Ishikawa (cell line): ENCODE measurements around the gene SOX14.
A peak's percentile ranks its signal among the peaks of the same experiment; 100 is the strongest.

ENCODE experiments used
- CEBPB ChIP-seq: IDR thresholded peaks from 2 replicates; pipeline ENCODE4 v1.6.1; 2012
- CREB1 ChIP-seq: IDR thresholded peaks from 2 replicates; pipeline ENCODE4 v1.6.1; 2012; ENCODE audit warnings: low read depth
- EGR1 ChIP-seq: IDR thresholded peaks from 2 replicates; pipeline ENCODE4 v1.6.1; 2012
- EP300 ChIP-seq: IDR thresholded peaks from 2 replicates; pipeline ENCODE4 v1.6.1; 2012; ENCODE audit warnings: borderline replicate concordance
- FOXM1 ChIP-seq: IDR thresholded peaks from 2 replicates; pipeline ENCODE4 v1.6.1; 2012; ENCODE audit warnings: low read depth, borderline replicate concordance
- NFIC ChIP-seq: IDR thresholded peaks from 2 replicates; pipeline ENCODE4 v1.6.1; 2012
- RAD21 ChIP-seq: IDR thresholded peaks from 2 replicates; pipeline ENCODE4 v1.6.1; 2012; ENCODE audit warnings: low read depth
- TAF1 ChIP-seq: IDR thresholded peaks from 2 replicates; pipeline ENCODE4 v1.6.1; 2012; ENCODE audit warnings: low read depth, mild to moderate bottlenecking
- TCF12 ChIP-seq: IDR thresholded peaks from 2 replicates; pipeline ENCODE4 v1.6.1; 2012; ENCODE audit warnings: low read depth
- TEAD4 ChIP-seq: IDR thresholded peaks from 2 replicates; pipeline ENCODE4 v1.6.1; 2012
- YY1 ChIP-seq: IDR thresholded peaks from 2 replicates; pipeline ENCODE4 v1.6.1; 2012; ENCODE audit warnings: low read depth
- ZBTB7A ChIP-seq: IDR thresholded peaks from 2 replicates; pipeline ENCODE4 v1.6.1; 2012; ENCODE audit warnings: low read depth
- TF ChIP-seq, protein P1 (sequence below): IDR thresholded peaks from 2 replicates; pipeline ENCODE4 v1.6.1; 2012; ENCODE audit warnings: low read depth, mild to moderate bottlenecking
- TF ChIP-seq, protein P2 (sequence below): IDR thresholded peaks from 2 replicates; pipeline ENCODE4 v1.6.1; 2012
- TF ChIP-seq, protein P3 (sequence below): IDR thresholded peaks from 2 replicates; pipeline ENCODE4 v1.6.1; 2012

The SOX14 gene

GRCh38 chr3:137771401-137772213 lies 7.5 kb downstream of the SOX14 start:
- TF ChIP-seq TAF1, result no peak
- no peak for TF ChIP-seq EP300
- TF ChIP-seq, protein P1, sequence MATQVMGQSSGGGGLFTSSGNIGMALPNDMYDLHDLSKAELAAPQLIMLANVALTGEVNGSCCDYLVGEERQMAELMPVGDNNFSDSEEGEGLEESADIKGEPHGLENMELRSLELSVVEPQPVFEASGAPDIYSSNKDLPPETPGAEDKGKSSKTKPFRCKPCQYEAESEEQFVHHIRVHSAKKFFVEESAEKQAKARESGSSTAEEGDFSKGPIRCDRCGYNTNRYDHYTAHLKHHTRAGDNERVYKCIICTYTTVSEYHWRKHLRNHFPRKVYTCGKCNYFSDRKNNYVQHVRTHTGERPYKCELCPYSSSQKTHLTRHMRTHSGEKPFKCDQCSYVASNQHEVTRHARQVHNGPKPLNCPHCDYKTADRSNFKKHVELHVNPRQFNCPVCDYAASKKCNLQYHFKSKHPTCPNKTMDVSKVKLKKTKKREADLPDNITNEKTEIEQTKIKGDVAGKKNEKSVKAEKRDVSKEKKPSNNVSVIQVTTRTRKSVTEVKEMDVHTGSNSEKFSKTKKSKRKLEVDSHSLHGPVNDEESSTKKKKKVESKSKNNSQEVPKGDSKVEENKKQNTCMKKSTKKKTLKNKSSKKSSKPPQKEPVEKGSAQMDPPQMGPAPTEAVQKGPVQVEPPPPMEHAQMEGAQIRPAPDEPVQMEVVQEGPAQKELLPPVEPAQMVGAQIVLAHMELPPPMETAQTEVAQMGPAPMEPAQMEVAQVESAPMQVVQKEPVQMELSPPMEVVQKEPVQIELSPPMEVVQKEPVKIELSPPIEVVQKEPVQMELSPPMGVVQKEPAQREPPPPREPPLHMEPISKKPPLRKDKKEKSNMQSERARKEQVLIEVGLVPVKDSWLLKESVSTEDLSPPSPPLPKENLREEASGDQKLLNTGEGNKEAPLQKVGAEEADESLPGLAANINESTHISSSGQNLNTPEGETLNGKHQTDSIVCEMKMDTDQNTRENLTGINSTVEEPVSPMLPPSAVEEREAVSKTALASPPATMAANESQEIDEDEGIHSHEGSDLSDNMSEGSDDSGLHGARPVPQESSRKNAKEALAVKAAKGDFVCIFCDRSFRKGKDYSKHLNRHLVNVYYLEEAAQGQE, result no peak
- no peak for TF ChIP-seq RAD21
- TF ChIP-seq CEBPB, result no peak
- TF ChIP-seq CREB1, result no peak
- TF ChIP-seq FOXM1, result no peak
- TF ChIP-seq, protein P2, sequence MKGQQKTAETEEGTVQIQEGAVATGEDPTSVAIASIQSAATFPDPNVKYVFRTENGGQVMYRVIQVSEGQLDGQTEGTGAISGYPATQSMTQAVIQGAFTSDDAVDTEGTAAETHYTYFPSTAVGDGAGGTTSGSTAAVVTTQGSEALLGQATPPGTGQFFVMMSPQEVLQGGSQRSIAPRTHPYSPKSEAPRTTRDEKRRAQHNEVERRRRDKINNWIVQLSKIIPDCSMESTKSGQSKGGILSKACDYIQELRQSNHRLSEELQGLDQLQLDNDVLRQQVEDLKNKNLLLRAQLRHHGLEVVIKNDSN, result no peak
- no peak for TF ChIP-seq TCF12
- TF ChIP-seq TEAD4, result no peak

DNA sequence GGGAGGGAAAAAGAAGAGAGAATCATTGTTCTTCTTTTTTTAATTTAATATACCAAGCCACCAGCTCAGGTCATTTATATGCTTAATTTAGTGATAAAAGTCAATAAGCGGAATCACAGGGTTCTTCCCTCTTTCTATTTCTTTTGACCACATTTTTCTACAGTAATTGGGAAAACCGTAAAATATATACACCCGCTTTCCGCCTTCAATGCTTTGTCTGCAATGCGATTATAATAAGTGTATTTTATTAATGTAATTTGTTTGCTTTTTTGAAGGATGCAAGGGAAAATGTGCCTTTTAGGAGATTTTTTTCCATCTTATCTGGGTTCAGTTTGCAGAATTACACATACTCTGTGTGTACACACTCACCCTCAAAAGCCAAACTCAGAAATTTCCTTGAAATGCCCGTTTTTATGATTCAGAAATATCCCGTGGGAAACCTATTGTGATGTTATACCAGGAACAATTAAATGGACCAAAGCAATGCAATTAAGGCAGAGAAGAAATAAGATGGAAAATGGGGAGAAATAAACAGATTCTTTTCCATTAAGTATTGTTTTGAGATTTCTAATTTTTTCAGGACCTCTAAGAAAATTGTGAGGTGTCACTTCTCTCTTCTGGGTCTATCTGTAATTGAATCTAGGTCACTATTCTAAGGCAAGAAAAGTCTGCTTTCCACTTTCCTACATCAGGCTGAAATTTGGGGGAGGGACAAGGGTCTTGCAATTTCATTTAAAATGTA lies 8.3 kb downstream of the SOX14 start:
- no peak for TF ChIP-seq ZBTB7A
- TF ChIP-seq, protein P3, sequence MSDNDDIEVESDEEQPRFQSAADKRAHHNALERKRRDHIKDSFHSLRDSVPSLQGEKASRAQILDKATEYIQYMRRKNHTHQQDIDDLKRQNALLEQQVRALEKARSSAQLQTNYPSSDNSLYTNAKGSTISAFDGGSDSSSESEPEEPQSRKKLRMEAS, result no peak

GRCh38 chr3:137778941-137779340 lies 14.8 kb downstream of the SOX14 start:
- TF ChIP-seq CEBPB (no peak), CREB1 (no peak), TCF12 (no peak), RAD21 (no peak), TEAD4 (no peak), EP300 (no peak), NFIC (no peak), TAF1 (no peak), YY1 (no peak)
- TF ChIP-seq, protein P2, result no peak
- TF ChIP-seq, protein P3, result no peak

- no peak for TF ChIP-seq NFIC
- TF ChIP-seq, protein P2, result no peak
- TF ChIP-seq EGR1, result no peak
- TF ChIP-seq, protein P3, result no peak
- TF ChIP-seq ZBTB7A, result no peak
- TF ChIP-seq TEAD4, result no peak
- TF ChIP-seq RAD21, result no peak
- no peak for TF ChIP-seq EP300
- no peak for TF ChIP-seq TAF1
- no peak for TF ChIP-seq YY1
- no peak for TF ChIP-seq TCF12
- no peak for TF ChIP-seq CREB1
Measured at GRCh38 chr3:137787529-137787928, 23.4 kb downstream of the SOX14 start.

DNA sequence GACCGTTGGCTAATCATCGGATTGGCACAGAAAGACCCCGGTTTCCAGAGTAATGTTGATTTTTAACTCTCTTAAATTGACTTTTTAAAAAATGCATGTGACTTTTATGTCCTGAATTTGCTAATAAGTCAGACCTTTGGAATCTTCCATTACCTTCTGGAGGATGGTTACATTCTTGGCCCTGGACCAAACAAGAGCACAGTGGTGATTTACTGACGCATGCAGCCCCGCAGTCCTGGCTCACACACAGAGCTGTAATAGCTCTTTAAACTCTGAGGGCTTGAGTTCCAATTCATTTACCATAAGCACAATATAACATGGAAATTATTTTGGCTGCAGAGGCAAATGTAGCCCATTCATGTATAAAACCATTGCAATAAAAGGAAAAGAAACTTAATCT lies 25.1 kb downstream of the SOX14 start:
- TF ChIP-seq YY1 (no peak), TEAD4 (no peak), CEBPB (no peak), NFIC (no peak)

- TF ChIP-seq RAD21, result peak; percentile 69
- TF ChIP-seq, protein P1, result no peak
Measured at GRCh38 chr3:137792626-137793271, 28.6 kb downstream of the SOX14 start.
